ENCODE data around the gene CPZ.

DNA sequence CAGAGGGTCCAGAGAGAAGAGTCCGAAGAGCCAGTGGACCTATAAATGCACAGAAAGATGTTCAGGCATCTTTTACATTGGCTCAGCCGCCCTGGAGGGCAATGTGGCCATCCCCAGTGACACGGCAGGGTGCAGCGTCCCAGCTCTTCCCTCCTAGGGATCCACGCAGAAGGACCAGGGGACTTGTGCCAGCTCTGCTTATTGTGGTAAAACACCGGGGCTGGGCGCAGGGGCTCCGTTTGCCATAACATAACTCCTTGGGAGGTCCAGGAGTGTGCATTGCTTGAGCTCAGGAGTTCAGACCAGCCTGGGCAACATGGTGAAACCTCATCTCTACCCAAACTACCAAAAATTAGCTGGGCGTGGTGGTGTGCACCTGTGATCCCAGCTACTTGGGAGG, 70.2 kb downstream of the CPZ start:
- TF ChIP-seq, protein P1, sequence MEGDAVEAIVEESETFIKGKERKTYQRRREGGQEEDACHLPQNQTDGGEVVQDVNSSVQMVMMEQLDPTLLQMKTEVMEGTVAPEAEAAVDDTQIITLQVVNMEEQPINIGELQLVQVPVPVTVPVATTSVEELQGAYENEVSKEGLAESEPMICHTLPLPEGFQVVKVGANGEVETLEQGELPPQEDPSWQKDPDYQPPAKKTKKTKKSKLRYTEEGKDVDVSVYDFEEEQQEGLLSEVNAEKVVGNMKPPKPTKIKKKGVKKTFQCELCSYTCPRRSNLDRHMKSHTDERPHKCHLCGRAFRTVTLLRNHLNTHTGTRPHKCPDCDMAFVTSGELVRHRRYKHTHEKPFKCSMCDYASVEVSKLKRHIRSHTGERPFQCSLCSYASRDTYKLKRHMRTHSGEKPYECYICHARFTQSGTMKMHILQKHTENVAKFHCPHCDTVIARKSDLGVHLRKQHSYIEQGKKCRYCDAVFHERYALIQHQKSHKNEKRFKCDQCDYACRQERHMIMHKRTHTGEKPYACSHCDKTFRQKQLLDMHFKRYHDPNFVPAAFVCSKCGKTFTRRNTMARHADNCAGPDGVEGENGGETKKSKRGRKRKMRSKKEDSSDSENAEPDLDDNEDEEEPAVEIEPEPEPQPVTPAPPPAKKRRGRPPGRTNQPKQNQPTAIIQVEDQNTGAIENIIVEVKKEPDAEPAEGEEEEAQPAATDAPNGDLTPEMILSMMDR (IDR thresholded peaks at IDR 0.05), result no peak
- TF ChIP-seq POLR2A (IDR thresholded peaks at IDR 0.05), result no peak

Data from adrenal gland (tissue), 5 donors.